Activated T-cell treated with anti-CD3 and anti-CD28 coated beads, Interleukin-2, amount 50 U/mL, for 24 hours (primary cell): ENCODE measurements around the gene CS.
"Not testable (repeated sequence)": the region's sequence is repeated elsewhere in the genome, so short reads cannot be mapped to it uniquely, and the experiment has no call there.

ENCODE experiments used
- DNase-seq: peaks from one replicate; pipeline ENCODE4 v3.0.0-alpha.2; 2020
- H3K27ac Mint-ChIP-seq: 2 replicates; pipeline ENCODE4 v1.8.0; 2020; ENCODE audit warnings: mild to moderate bottlenecking, mixed read lengths
- H3K27me3 Mint-ChIP-seq: 2 replicates; pipeline ENCODE4 v1.8.0; 2020; ENCODE audit warnings: mixed read lengths
- H3K36me3 Mint-ChIP-seq: 2 replicates; pipeline ENCODE4 v1.8.0; 2020; ENCODE audit warnings: low read depth, mixed read lengths
- H3K4me1 Mint-ChIP-seq: 2 replicates; pipeline ENCODE4 v1.8.0; 2020; ENCODE audit warnings: low read depth, mixed read lengths
- H3K4me3 Mint-ChIP-seq: 2 replicates; pipeline ENCODE4 v1.8.0; 2020; ENCODE audit warnings: mild to moderate bottlenecking, moderate library complexity, mixed read lengths
- H3K9me3 Mint-ChIP-seq: 2 replicates; pipeline ENCODE4 v1.8.0; 2020; ENCODE audit warnings: mixed read lengths

Gene CS

GRCh38 chr12:56299853-56300643 is at the start of gene CS:
Gene CS (minus strand): TSS chr12:56300330. CDS start chr12:56300201, 129 bp downstream.
- H3K36me3 Mint-ChIP-seq, result peaks cover 77% of the 10 kb centered on the region
- peak within 1 kb of the TSS; percentile 98 for H3K4me3 Mint-ChIP-seq
- H3K4me1 Mint-ChIP-seq, result peaks cover 51% of the 10 kb centered on the region
- no peaks in the 10 kb centered on the region for H3K9me3 Mint-ChIP-seq
- no peaks in the 10 kb centered on the region for H3K27me3 Mint-ChIP-seq
- peak within 1 kb of the TSS; percentile 97 for H3K27ac Mint-ChIP-seq
- peak; percentile 98 for DNase-seq

- no peaks in the 10 kb centered on the region for H3K27me3 Mint-ChIP-seq
- peaks cover 82% of the 10 kb centered on the region for H3K36me3 Mint-ChIP-seq
- H3K9me3 Mint-ChIP-seq, result no peaks in the 10 kb centered on the region
- H3K27ac Mint-ChIP-seq, result peak overlapping the region; percentile 55
- H3K4me1 Mint-ChIP-seq, result peaks cover 3% of the 10 kb centered on the region
- DNase-seq, result no peak
- no peak overlapping the region for H3K4me3 Mint-ChIP-seq
These were observed 48.6 kb upstream of the CS start for GRCh38 chr12:56348776-56349175.

GRCh38 chr12:56347255-56347654 is 47.1 kb upstream of the CS start:
- not testable (repeated sequence) for H3K27me3 Mint-ChIP-seq, DNase-seq, H3K4me1 Mint-ChIP-seq, H3K4me3 Mint-ChIP-seq, H3K9me3 Mint-ChIP-seq
- H3K27ac Mint-ChIP-seq, result peak overlapping the region; percentile 67
- peaks cover 82% of the 10 kb centered on the region for H3K36me3 Mint-ChIP-seq

- no peaks in the 10 kb centered on the region for H3K9me3 Mint-ChIP-seq
- H3K27me3 Mint-ChIP-seq, result no peaks in the 10 kb centered on the region
- H3K4me1 Mint-ChIP-seq, result peaks cover 5% of the 10 kb centered on the region
- H3K27ac Mint-ChIP-seq, result peak overlapping the region; percentile 67
- no peak overlapping the region for H3K4me3 Mint-ChIP-seq
- no peak for DNase-seq
- peaks cover 85% of the 10 kb centered on the region for H3K36me3 Mint-ChIP-seq
These were observed 46.5 kb upstream of the CS start for GRCh38 chr12:56346675-56347074.

DNA sequence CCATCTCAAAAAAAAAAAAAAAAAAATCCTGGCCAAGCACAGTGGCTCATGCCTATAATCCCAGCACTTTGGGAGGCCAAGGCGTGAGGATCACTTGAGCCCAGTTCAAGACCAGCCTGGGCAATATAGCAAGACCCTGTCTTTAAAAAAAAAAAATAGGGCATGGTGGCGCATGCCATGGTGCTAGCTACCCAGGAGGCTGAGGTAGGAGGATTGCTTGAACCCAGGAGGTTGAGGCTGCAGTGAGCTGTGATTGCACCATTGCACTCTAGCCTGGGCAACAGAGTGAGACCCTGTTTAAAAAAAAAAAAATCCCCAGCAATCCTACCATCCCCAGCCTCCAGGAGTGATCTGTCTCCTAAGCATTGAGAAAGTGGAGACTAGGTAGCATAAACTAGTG is 42.2 kb upstream of the CS start:
- not testable (repeated sequence) for DNase-seq, H3K27me3 Mint-ChIP-seq, H3K4me3 Mint-ChIP-seq, H3K9me3 Mint-ChIP-seq
- H3K36me3 Mint-ChIP-seq, result peaks cover 70% of the 10 kb centered on the region
- peaks cover 44% of the 10 kb centered on the region for H3K4me1 Mint-ChIP-seq
- H3K27ac Mint-ChIP-seq, result peak overlapping the region; percentile 0

- no peak for DNase-seq
- peaks cover 49% of the 10 kb centered on the region for H3K4me1 Mint-ChIP-seq
- peaks cover 63% of the 10 kb centered on the region for H3K36me3 Mint-ChIP-seq
- no peaks in the 10 kb centered on the region for H3K27me3 Mint-ChIP-seq
- peak overlapping the region; percentile 47 for H3K27ac Mint-ChIP-seq
- no peaks in the 10 kb centered on the region for H3K9me3 Mint-ChIP-seq
- H3K4me3 Mint-ChIP-seq, result no peak overlapping the region
These were observed 41.5 kb upstream of the CS start for GRCh38 chr12:56341616-56342015.

DNA sequence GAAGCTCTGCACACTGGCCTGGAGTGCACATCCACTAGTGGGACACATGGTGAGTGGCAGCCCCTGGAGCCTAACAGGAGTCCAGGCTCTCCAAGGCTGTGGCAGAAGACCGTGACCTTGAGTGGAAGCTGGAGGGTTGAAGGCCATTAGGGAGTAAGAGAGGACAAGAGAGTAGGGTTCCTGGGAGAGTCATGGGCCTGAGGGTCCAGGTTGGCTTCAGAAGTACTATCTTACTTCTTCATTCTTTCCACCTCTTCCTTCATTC is 39.0 kb upstream of the CS start:
- Mint-ChIP-seq H3K4me3 (peak overlapping the region; percentile 82), H3K36me3 (peaks cover 51% of the 10 kb centered on the region), H3K9me3 (no peaks in the 10 kb centered on the region), H3K4me1 (peaks cover 59% of the 10 kb centered on the region), H3K27me3 (no peaks in the 10 kb centered on the region), H3K27ac (peak overlapping the region; percentile 99)
- no peak for DNase-seq

GRCh38 chr12:56338308-56339157 is 38.4 kb upstream of the CS start, which contains the start of gene IL23A:
Gene IL23A (plus strand): TSS chr12:56338884. CDS start chr12:56339045, 161 bp downstream.
- H3K27ac Mint-ChIP-seq, result peak within 1 kb of the TSS; percentile 99
- H3K4me3 Mint-ChIP-seq, result peak within 1 kb of the TSS; percentile 82
- no peaks in the 10 kb centered on the region for H3K27me3 Mint-ChIP-seq
- H3K36me3 Mint-ChIP-seq, result peaks cover 51% of the 10 kb centered on the region
- DNase-seq, result peak; percentile 84
- no peaks in the 10 kb centered on the region for H3K9me3 Mint-ChIP-seq
- peaks cover 61% of the 10 kb centered on the region for H3K4me1 Mint-ChIP-seq

GRCh38 chr12:56337753-56338251 is 37.7 kb upstream of the CS start:
- Mint-ChIP-seq H3K4me1 (peaks cover 69% of the 10 kb centered on the region), H3K9me3 (no peaks in the 10 kb centered on the region), H3K36me3 (peaks cover 47% of the 10 kb centered on the region), H3K27me3 (no peaks in the 10 kb centered on the region), H3K4me3 (peak overlapping the region; percentile 82), H3K27ac (peak overlapping the region; percentile 99)
- no peak for DNase-seq

DNA sequence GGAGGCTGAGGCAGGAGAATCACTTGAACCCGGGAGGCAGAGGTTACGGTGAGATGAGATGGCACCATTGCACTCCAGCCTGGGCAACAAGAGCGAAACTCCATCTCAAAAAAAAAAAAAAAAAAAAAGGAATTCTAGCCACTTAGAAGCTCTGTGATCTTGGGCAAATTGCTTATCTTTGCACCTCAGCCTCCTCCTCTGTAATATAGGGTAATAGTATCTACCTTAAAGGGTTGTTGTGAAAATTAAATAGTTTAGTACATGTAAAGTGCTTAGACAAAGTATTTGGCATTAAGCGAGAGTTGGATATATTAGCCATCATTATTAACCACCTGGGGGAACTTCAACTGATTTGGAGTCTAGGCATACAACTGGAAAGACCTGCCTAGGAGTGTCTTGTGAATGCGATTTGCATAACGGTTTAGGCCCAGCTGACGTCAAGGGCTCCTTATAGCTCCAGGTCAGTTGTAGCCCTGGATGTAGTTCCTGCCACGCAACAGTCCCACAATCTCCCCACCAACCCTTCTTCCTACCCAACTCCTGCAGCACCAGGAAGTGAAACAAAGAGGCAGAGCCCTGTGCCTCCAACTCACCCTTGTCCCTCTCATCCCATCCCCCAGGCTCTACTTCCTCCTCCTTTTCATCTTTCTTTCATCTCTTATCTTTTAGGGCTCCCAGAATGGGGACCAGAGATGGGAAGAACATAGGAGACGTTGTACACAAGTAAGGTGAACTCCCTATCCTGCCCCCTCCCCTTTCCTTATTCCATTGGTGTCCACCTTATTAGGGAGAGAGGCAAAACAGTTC is 36.4 kb upstream of the CS start:
- H3K27me3 Mint-ChIP-seq, result no peaks in the 10 kb centered on the region
- no peaks in the 10 kb centered on the region for H3K9me3 Mint-ChIP-seq
- no peak overlapping the region for H3K4me3 Mint-ChIP-seq
- peaks cover 42% of the 10 kb centered on the region for H3K36me3 Mint-ChIP-seq
- peak overlapping the region; percentile 35 for H3K27ac Mint-ChIP-seq
- H3K4me1 Mint-ChIP-seq, result peaks cover 73% of the 10 kb centered on the region
- no peak for DNase-seq

DNA sequence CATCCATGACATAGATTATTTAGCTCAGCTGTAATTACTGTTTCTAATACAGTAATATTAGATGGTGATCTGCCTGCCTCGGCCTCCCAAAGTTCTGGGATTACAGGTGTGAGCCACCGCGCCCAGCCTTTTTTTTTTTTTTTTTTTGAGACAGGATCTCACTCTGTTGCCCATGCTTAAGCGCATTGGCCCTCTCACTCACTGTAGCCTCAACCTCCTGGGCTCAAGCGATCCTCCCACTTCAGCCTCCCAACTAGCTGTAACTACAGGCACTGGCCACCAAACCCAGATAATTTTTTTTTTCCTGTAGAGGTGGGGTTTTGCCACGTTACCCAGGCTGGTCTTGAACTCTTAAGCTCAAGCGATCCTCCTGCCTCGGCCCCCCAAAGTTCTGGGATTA is 35.4 kb upstream of the CS start:
- H3K36me3 Mint-ChIP-seq, result peaks cover 34% of the 10 kb centered on the region

GRCh38 chr12:56334490-56334793 is 34.3 kb upstream of the CS start:
- peaks cover 57% of the 10 kb centered on the region for H3K4me1 Mint-ChIP-seq

More for the DNA sequence above, 35.4 kb upstream of the CS start:
- H3K4me3 Mint-ChIP-seq, H3K27ac Mint-ChIP-seq, DNase-seq, H3K9me3 Mint-ChIP-seq, H3K27me3 Mint-ChIP-seq: not testable (repeated sequence)
- peaks cover 68% of the 10 kb centered on the region for H3K4me1 Mint-ChIP-seq

DNA sequence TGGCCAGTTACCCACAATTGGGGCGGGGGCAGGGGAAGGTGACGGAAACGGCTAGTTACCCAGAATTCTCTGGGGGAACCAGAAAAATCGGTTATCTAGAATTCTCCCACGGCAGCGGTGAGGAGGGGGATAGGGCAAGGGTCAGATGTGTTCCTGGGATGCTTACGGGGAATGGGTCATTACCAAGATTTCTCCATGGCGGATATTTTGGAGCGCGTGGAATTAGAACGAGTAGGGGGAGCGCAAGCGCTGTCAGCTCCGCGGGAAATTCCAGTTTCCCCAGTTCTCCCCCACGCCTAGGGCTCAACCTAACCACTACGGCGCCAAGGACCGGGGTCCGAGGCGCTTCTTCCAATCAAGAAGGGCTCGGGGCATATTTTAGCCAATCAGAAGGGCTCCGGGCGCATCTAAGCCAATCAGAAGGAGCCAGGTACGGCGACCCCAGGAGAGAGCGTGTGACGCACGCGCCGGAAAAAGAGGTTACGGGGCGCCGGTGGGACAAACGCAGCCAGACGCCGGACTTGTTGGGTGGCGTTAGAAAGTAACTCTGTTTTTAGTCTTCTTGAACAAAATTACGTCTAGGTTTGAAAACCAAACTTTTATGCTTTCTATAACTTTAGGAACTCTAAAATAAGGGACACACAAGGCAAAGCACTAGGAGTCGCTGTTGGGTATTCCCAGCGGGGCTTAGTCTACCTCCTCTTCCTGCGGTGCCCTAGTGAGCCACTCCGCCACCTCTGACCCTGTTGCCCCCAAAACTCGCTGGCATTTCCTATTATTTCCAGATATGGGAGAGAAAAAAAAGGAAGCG is 33.8 kb upstream of the CS start, which contains the start of gene PAN2:
PAN2 (minus strand) TSS at position 322 of the 811 bp plus-strand sequence. CDS start 906 bp downstream, outside the sequence.
- DNase-seq, result peak; percentile 91
- peaks cover 19% of the 10 kb centered on the region for H3K36me3 Mint-ChIP-seq
- peak within 1 kb of the TSS; percentile 96 for H3K4me3 Mint-ChIP-seq
- H3K27ac Mint-ChIP-seq, result peak within 1 kb of the TSS; percentile 100
- peaks cover 52% of the 10 kb centered on the region for H3K4me1 Mint-ChIP-seq
- no peaks in the 10 kb centered on the region for H3K27me3 Mint-ChIP-seq
- no peaks in the 10 kb centered on the region for H3K9me3 Mint-ChIP-seq

More at GRCh38 chr12:56334490-56334793, 34.3 kb upstream of the CS start:
- no peak for DNase-seq
- peak overlapping the region; percentile 96 for H3K4me3 Mint-ChIP-seq
- H3K36me3 Mint-ChIP-seq, result peaks cover 24% of the 10 kb centered on the region
- H3K27ac Mint-ChIP-seq, result peak overlapping the region; percentile 100
- H3K27me3 Mint-ChIP-seq, result no peaks in the 10 kb centered on the region
- H3K9me3 Mint-ChIP-seq, result no peaks in the 10 kb centered on the region
